GM12878 (cell line): ENCODE data around the gene NAV2.

Source experiments
- ATF7 ChIP-seq: fragments of 450-650 bp; IDR thresholded peaks from 2 replicates; pipeline ENCODE4 v1.6.1; 2016; ENCODE audit warnings: low read depth, mild to moderate bottlenecking
- BRCA1 ChIP-seq: IDR thresholded peaks from 2 replicates; pipeline ENCODE4 v1.6.1; 2011; ENCODE audit warnings: low read depth, low read length, improper control_type of control experiment
- CTCF ChIP-seq, 3 experiments: IDR thresholded peaks in 2 of 3; conservative IDR thresholded peaks in 1 of 3; 2 replicates each; pipeline ENCODE4 v1.5.1; 2011; ENCODE audit warnings: low read depth in 3 of 3, low read length in 3 of 3, mild to moderate bottlenecking in 3 of 3, control low read depth in 2 of 3, moderate library complexity in 2 of 3, inconsistent platforms in 1 of 3, mixed read lengths in 1 of 3; ENCODE audit not compliant: control insufficient read depth in 2 of 3, insufficient read depth in 1 of 3; ENCODE audit errors: extremely low read depth in 1 of 3
- EGR1 ChIP-seq, 2 experiments: IDR thresholded peaks; 1 replicate in 1 of 2; 2 replicates in 1 of 2; pipeline ENCODE4 v1.6.1; 2011 to 2012; ENCODE audit warnings: low read depth in 2 of 2, low read length in 2 of 2, borderline replicate concordance in 1 of 2, mild to moderate bottlenecking in 1 of 2, moderate library complexity in 1 of 2
- EP300 ChIP-seq, 2 experiments: fragments of 150-350 bp in 1 of 2; IDR thresholded peaks; 2 replicates each; pipeline ENCODE4 v1.6.1; 2011 to 2012; ENCODE audit warnings: low read depth in 2 of 2, low read length in 2 of 2, borderline replicate concordance in 1 of 2, improper control_type of control experiment in 1 of 2, inconsistent platforms in 1 of 2; ENCODE audit not compliant: control insufficient read depth in 1 of 2
- EZH2 ChIP-seq: IDR thresholded peaks from 2 replicates; pipeline ENCODE4 v1.6.1; 2012; ENCODE audit warnings: low read depth, mild to moderate bottlenecking, control low read depth, inconsistent platforms, low read length, borderline replicate concordance; ENCODE audit not compliant: control insufficient read depth
- FOS ChIP-seq: IDR thresholded peaks from 3 replicates; pipeline ENCODE4 v1.6.1; 2011; ENCODE audit warnings: borderline replicate concordance; ENCODE audit not compliant: insufficient read length; ENCODE audit errors: extremely low read depth
- MXI1 ChIP-seq: fragments of 150-350 bp; IDR thresholded peaks from 2 replicates; pipeline ENCODE4 v1.6.1; 2011; ENCODE audit warnings: low read depth, mild to moderate bottlenecking, inconsistent platforms, low read length, improper control_type of control experiment
- POLR2A ChIP-seq: IDR thresholded peaks from 2 replicates; pipeline ENCODE4 v1.6.1; 2011; ENCODE audit warnings: low read depth, mild to moderate bottlenecking, low read length
- POLR2AphosphoS5 ChIP-seq: IDR thresholded peaks from 2 replicates; pipeline ENCODE4 v1.6.1; 2011; ENCODE audit warnings: mild to moderate bottlenecking, low read length, inconsistent platforms
- RAD21 ChIP-seq: IDR thresholded peaks from 2 replicates; pipeline ENCODE4 v1.6.1; 2011; ENCODE audit warnings: mild to moderate bottlenecking, low read depth, low read length, moderate library complexity; ENCODE audit not compliant: insufficient read depth
- TARDBP ChIP-seq: IDR thresholded peaks from 2 replicates; pipeline ENCODE4 v1.6.1; 2016; ENCODE audit warnings: borderline replicate concordance
- ZBTB11 ChIP-seq: fragments of 450-650 bp; formaldehyde crosslinking; IDR thresholded peaks from 2 replicates; pipeline ENCODE4 v1.5.0; 2022; ENCODE audit warnings: mild to moderate bottlenecking, missing genetic modification characterization
- TF ChIP-seq, protein P1 (sequence below): IDR thresholded peaks from 2 replicates; pipeline ENCODE4 v1.6.1; 2012; ENCODE audit warnings: mild to moderate bottlenecking, low read depth, low read length

DNA sequence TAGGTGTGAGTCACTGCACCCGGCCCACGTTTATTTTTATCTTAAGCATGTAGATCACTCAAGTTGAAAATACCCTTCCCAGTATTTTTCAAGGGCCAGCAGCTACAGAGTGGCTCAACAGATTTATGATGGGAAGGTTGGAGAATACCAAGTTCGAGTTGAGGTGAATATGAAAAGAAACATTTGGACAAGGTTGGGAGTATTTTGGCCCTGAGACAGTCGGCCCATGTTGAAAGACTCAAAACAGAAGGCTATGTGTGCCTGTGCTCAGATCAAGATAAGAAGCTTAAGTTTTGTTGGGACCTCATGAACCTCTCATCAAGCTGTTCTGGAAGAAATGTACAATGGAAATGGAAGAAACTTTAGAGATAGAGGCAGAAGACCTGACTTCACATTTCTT, 248.6 kb downstream of the NAV2 start:
- no peak for TF ChIP-seq POLR2AphosphoS5
- TF ChIP-seq POLR2A, result no peak
- TF ChIP-seq BRCA1, result no peak
- no peak for TF ChIP-seq ZBTB11 (CRISPR knock-in tag)
- TF ChIP-seq CTCF (IDR thresholded peaks at IDR 0.05 in 2 of 3, conservative IDR thresholded peaks at IDR 0.05 in 1 of 3; ENCODE audit: control insufficient read depth in 2 of 3, extremely low read depth in 1 of 3, insufficient read depth in 1 of 3, low read depth in 3 of 3, low read length in 3 of 3), result no peak
- no peak for TF ChIP-seq MXI1
- TF ChIP-seq TARDBP, result no peak
- no peak for TF ChIP-seq RAD21
- TF ChIP-seq FOS, result no peak
- no peak for TF ChIP-seq EP300 (IDR thresholded peaks at IDR 0.05; ENCODE audit: borderline replicate concordance in 1 of 2, control insufficient read depth in 1 of 2, low read depth in 2 of 2, low read length in 2 of 2)
- TF ChIP-seq EGR1 (IDR thresholded peaks at IDR 0.05; ENCODE audit: borderline replicate concordance in 1 of 2, low read depth in 2 of 2, low read length in 2 of 2), result no peak
- TF ChIP-seq, protein P1, sequence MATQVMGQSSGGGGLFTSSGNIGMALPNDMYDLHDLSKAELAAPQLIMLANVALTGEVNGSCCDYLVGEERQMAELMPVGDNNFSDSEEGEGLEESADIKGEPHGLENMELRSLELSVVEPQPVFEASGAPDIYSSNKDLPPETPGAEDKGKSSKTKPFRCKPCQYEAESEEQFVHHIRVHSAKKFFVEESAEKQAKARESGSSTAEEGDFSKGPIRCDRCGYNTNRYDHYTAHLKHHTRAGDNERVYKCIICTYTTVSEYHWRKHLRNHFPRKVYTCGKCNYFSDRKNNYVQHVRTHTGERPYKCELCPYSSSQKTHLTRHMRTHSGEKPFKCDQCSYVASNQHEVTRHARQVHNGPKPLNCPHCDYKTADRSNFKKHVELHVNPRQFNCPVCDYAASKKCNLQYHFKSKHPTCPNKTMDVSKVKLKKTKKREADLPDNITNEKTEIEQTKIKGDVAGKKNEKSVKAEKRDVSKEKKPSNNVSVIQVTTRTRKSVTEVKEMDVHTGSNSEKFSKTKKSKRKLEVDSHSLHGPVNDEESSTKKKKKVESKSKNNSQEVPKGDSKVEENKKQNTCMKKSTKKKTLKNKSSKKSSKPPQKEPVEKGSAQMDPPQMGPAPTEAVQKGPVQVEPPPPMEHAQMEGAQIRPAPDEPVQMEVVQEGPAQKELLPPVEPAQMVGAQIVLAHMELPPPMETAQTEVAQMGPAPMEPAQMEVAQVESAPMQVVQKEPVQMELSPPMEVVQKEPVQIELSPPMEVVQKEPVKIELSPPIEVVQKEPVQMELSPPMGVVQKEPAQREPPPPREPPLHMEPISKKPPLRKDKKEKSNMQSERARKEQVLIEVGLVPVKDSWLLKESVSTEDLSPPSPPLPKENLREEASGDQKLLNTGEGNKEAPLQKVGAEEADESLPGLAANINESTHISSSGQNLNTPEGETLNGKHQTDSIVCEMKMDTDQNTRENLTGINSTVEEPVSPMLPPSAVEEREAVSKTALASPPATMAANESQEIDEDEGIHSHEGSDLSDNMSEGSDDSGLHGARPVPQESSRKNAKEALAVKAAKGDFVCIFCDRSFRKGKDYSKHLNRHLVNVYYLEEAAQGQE, result no peak
- no peak for TF ChIP-seq EZH2
- no peak for TF ChIP-seq ATF7
